HG03196 (cell line): ENCODE data around the gene TMOD2.

Experiments
- ATAC-seq: cut with Tn5 transposase; IDR thresholded peaks from one replicate; pipeline ENCODE4 v1.9.1; 2021; ENCODE audit not compliant: unreplicated experiment

The TMOD2 gene

DNA sequence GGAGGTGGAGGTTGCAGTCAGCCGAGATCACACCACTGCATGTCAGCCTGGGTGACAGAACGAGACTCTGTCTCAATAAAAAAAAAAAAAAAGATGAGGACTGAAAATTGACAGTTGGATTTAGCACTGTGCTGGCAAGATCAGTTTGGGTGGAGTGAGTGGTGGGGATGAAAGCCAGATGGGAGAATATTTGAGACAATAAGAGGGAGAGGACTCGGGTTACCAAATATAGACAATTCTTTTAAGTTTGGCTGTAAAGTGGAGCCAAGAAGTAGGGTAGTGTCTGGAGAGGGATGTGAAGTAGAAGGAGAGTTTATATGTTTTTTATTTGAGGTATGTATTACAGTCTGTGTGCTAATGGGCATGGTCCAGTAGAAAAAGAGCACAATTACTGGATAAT is 98.5 kb downstream of the TMOD2 start:
- ATAC-seq = no peak

DNA sequence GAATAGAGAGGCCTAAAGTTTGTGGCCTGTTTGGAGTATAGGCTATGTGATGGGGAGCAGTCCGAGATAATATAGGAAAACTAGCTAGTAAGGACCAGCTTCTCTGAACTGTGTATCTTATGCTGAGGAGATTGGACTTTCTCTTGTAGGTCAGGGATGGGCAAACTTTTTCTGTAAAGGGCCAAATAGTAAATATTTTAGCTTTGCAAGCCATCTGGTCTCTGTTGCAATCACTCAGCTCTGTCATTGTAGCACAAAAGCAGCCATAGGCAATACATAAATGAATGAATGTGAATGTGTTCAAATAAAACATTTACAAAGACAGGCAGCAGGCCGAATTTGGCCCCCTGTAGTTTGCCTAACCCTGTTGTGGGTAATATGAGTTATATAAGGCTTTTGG is 102.6 kb downstream of the TMOD2 start:
- no peak for ATAC-seq

DNA sequence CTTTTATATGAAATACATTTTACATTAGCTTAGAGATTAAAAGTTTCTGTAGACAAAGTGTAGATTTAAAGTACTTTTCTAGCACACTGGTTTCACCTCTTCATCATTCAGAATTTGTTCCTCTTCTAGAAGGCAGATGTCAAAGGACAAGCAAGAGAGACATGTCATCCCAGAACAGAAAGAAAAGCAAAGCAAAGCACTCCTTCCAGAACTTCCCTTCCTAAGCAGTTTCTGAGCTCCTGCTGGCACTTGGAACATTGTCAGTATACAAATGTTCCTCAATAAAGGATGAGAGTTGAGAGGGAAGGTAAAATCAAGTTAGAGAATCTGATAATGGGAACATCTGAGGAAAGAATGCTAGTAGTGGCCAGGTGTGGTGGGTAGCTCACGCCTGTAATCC is 104.2 kb downstream of the TMOD2 start:
- ATAC-seq = no peak

DNA sequence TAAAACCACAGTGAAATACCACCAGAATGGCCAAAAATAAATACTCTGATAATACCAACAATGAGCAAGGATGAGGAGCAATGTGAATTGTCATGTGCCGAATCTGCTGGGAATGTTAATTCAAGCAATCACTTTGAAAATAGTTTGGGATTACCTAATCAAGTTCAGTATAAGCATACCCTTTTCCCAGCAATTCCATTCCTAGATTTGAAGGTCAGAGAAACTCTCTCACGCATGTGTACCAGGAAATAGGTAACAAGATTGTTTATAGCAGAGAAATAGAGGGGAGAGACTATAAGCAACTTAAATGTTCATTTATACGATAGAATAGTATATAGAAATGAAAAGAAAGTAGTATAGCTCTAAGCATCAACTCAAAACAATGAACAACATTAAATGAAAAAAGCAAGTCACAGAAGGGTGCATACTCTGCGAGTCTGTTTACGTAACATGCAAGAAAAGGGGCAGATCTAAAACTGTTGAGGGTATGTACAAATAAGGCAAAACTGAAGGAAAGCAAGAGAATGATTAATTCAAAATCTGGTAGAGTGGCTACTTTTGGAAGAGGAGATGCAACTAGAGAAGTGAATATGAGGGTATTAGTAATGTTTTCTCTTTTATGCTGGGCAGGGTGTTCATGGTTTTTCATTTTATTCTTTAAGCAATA is 105.5 kb downstream of the TMOD2 start:
- no peak for ATAC-seq

DNA sequence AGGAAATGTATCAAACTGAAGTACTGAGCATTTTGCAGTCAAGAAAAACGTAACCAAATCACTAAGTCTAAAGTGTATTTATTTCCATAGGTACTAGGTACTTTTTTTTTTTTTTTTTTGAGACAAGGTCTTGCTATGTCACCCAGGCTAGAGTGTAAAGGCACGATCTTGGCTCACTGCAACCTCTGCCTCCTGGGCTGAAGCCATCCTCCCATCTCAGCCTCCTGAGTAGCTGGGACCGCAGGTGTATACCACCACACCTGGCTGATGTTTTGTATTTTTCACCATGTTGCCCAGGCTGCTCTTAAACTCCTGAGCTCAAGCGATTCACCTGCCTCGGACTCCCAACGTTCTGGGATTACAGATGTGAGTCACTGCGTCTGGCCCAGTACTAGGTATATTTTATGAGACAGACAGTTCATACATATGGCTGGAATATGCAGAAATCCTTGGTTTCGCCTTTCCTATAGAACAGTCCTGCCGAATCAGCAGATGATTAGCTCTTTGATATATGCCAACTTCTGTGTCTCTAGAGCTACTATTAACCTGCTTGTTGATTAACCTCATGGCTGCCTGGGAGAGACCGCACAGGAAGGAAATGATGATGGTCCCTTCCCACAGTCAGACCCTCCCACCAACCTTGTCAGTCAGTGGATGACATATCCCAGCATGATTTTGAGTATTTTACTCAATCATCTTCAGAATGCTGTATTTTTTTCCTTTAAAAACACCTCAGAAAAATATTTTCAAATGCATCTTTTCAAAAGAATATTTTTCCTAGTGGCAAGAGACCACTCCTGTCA is 110.4 kb downstream of the TMOD2 start:
- ATAC-seq = no peak

DNA sequence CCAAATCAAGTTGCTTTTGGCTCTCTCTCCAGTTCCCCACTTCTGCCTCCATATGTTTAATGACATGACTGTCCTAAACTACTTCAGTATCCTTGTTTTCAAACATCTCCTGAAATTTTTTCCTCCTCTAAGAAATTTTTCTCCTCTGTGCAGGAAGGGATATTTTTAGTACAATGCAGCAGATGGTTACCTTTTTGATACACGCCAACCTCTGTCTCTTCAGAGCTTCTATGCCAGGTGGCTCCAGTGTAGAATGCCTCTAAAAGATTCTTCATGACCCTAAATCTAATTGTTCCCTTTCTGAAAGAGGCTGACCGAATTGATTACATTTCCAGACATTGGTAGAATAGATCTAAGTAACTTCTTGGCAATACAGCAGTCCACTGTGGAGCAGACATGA is 111.7 kb downstream of the TMOD2 start:
- ATAC-seq = no peak

DNA sequence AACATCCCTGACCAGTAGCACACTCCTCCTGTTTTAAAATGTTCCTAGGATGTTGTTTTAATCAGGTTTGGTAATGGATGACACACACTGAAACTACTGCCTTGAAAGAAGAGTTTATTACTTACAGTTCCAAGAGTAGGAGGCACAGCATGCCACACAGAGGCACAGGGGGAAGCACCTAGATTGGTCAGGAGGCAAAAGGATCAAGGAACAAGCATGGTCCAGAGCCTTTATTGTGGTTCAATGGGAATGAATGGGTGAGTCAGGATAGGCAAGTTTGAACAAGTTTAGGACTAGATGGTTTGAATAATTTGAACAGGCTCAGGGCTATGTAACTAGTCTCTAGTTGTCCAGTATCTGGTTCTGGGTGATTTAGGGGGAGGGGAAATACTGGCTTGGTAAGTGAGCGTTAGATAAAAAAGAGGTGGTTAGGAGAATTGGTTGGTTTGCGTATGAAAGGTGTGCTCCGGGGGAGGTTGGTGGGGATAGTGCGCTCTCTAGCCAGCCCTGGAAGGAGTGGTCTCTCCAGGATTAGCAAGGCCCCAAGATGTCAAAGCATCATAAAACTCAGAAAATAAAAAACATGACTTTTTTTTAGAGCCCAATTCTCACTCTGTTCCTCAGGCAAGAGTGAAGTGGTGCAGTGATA is 113.1 kb downstream of the TMOD2 start:
- ATAC-seq = no peak

DNA sequence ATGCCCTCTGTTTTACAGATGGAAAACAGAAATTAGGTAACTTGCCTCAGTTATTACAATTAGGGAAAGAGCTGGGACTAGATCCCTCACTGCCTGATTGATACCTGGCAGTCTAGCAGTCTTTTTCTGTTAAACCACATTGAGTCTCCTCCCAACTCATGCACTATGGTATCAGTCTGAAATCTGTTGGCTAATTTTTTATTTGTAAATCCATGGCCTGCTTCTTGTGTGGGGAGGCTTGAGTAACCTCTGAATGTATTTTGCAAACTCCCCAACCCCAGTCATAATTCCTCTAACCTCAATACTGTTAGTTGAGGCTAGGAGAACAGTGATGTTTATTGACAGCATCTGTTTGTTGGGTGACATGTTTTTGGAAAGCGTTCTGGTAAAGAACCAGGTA is 113.9 kb downstream of the TMOD2 start:
- no peak for ATAC-seq
